Peyer's patch (tissue), 4 donors: ENCODE measurements around the gene CBR4. TPM values are rescaled to one million over a fixed set of nuclear protein-coding genes. Genes with fewer than 3 reads are reported as not detected.

Experiments
- DNase-seq, 3 donors: peaks; one replicate each; pipeline ENCODE4 v3.0.0-alpha.2; 2017 to 2019
- H3K27ac ChIP-seq, 4 donors: fragments of 200-600 bp; sonication (generic); one replicate each; pipeline ENCODE4 v1.5.1; 2016 to 2019
- H3K27me3 ChIP-seq, 2 donors: fragments of 200-600 bp; sonication (generic); one replicate each; pipeline ENCODE4 v1.5.1; 2019
- H3K36me3 ChIP-seq, 3 donors: fragments of 200-600 bp; sonication (generic); one replicate each; pipeline ENCODE4 v1.5.1; 2016 to 2019
- H3K4me1 ChIP-seq, 4 donors: fragments of 200-600 bp; sonication (generic); one replicate each; pipeline ENCODE4 v1.5.1; 2016 to 2019
- H3K4me3 ChIP-seq, 4 donors: fragments of 200-600 bp; sonication (generic); 1 replicate in 3 of 4; 2 replicates in 1 of 4; pipeline ENCODE4 v1.5.1; 2016 to 2019; ENCODE audit warnings: mild to moderate bottlenecking in 1 of 4
- H3K9me3 ChIP-seq, 4 donors: fragments of 200-600 bp; sonication (generic); one replicate each; pipeline ENCODE4 v1.5.1; 2016 to 2019; ENCODE audit warnings: mild to moderate bottlenecking in 1 of 4
- CTCF ChIP-seq, 6 experiments: fragments of 450-650 bp in 4 of 6; fragments of 200-600 bp in 2 of 6; sonication (generic) in 1 of 6; IDR thresholded peaks; one replicate each; pipeline ENCODE4 v1.5.1; 2017 to 2019; ENCODE audit warnings: antibody characterized with exemption in 6 of 6, mild to moderate bottlenecking in 3 of 6, moderate library complexity in 1 of 6
- POLR2A ChIP-seq, 2 donors: fragments of 450-650 bp; IDR thresholded peaks; one replicate each; pipeline ENCODE4 v1.5.1; 2017; ENCODE audit warnings: antibody characterized with exemption in 2 of 2, mild to moderate bottlenecking in 2 of 2, moderate library complexity in 2 of 2
- small RNA-seq, 2 donors: library from RNA; depleted of rRNA; stranded (forward); fragments of <200 nt; gene quantifications; one replicate each; pipeline ENCODE3, GENCODE V24; 2016
- total RNA-seq, 4 donors: library from RNA; depleted of rRNA; stranded (reverse); fragments of >200 nt; gene quantifications; one replicate each; pipeline ENCODE4 v1.1.0, GENCODE V29; 2016

The CBR4 gene
- total RNA-seq, 4 donors from 2014 or later: 16.5 to 24.5 (median 22.8) TPM

DNA sequence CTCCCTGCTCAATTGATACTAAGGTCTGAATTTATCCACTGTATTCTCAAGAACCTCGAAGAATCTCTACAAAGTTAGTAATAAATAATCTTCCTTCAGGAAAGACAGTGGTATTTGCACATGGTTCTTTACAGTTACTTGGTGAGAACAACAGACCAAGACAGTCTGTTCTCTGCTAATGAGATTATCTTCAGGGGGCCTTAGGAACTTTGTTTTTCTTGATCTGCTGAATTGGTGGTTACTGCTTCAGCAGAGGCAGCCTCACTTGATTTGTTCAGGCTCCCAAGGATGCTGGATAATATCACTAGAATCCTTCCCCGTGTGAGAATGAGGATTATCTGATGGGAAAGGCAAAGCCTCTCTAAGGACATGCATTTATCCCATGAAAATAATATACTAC lies 64.8 kb downstream of the CBR4 start:
- Histone ChIP-seq H3K27me3 (no peaks in the 10 kb centered on the region), H3K4me1 (no peaks in the 10 kb centered on the region), H3K9me3 (no peaks in the 10 kb centered on the region), H3K36me3 (no peaks in the 10 kb centered on the region), H3K27ac (no peak overlapping the region), H3K4me3 (no peak overlapping the region)
- no peak for TF ChIP-seq POLR2A (IDR thresholded peaks at IDR 0.05)
- TF ChIP-seq CTCF (IDR thresholded peaks at IDR 0.05): no peak
- no peak for DNase-seq

DNA sequence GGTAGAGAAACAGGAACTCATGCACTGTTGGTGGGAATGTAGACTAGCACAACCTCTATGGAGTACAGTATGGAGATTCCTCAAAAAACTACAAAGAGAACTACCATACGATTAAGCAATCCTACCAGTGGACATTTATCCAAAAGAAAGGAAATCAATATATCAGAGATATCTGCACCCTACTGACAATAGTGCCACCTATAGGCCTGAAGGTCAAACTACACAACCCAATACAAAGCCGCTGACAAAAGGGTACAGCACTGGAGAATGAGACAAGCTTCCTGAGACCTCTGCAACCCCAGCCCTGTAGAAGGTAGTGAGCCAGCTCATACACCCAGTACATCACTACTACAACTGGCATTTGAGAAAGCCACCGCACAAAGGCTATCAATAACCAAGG lies 67.1 kb downstream of the CBR4 start:
- Histone ChIP-seq H3K9me3 (no peaks in the 10 kb centered on the region), H3K4me3 (no peak overlapping the region), H3K27ac (no peak overlapping the region), H3K36me3 (no peaks in the 10 kb centered on the region), H3K4me1 (no peaks in the 10 kb centered on the region), H3K27me3 (no peaks in the 10 kb centered on the region)
- TF ChIP-seq POLR2A (IDR thresholded peaks at IDR 0.05): no peak
- peak in 4 of 6 experiments; percentile 22 to 38 (median 28) for TF ChIP-seq CTCF (IDR thresholded peaks at IDR 0.05)
- no peak for DNase-seq

Small RNA genes within 50 kb of the gene (small RNA-seq; reads per million reads assigned to genes)
- 0.25 to 0.29 reads per million in 2 donors for gene RNY4P17
